Memory B cell (primary cell): ENCODE measurements around the gene NTN1.
A peak's percentile ranks its signal among the peaks of the same experiment; 100 is the strongest.
"Not testable (repeated sequence)": the region's sequence is repeated elsewhere in the genome, so short reads cannot be mapped to it uniquely, and the experiment has no call there.

Source experiments
- ATAC-seq: fragments of 150-1000 bp; cut with Tn5 transposase; 2 replicates; pipeline ENCODE4 v1.10.0; 2021; ENCODE audit warnings: low read depth, mild to moderate bottlenecking, moderate library complexity
- DNase-seq, 2 donors: peaks; one replicate each; pipeline ENCODE4 v3.0.0; 2022; ENCODE audit warnings: low spot score in 2 of 2
- H3K27ac Mint-ChIP-seq: one replicate; pipeline ENCODE4 v1.8.0; 2022; ENCODE audit warnings: mild to moderate bottlenecking, moderate library complexity, mixed read lengths
- H3K27me3 Mint-ChIP-seq: one replicate; pipeline ENCODE4 v1.8.0; 2022; ENCODE audit warnings: mixed read lengths
- H3K36me3 Mint-ChIP-seq: one replicate; pipeline ENCODE4 v1.8.0; 2022; ENCODE audit warnings: mild to moderate bottlenecking, mixed read lengths
- H3K4me1 Mint-ChIP-seq: one replicate; pipeline ENCODE4 v1.8.0; 2022; ENCODE audit warnings: mixed read lengths
- H3K4me3 Mint-ChIP-seq: one replicate; pipeline ENCODE4 v1.8.0; 2022; ENCODE audit warnings: mild to moderate bottlenecking, moderate library complexity, mixed read lengths
- H3K9me3 Mint-ChIP-seq: one replicate; pipeline ENCODE4 v1.8.0; 2022; ENCODE audit warnings: mixed read lengths

The NTN1 gene

DNA sequence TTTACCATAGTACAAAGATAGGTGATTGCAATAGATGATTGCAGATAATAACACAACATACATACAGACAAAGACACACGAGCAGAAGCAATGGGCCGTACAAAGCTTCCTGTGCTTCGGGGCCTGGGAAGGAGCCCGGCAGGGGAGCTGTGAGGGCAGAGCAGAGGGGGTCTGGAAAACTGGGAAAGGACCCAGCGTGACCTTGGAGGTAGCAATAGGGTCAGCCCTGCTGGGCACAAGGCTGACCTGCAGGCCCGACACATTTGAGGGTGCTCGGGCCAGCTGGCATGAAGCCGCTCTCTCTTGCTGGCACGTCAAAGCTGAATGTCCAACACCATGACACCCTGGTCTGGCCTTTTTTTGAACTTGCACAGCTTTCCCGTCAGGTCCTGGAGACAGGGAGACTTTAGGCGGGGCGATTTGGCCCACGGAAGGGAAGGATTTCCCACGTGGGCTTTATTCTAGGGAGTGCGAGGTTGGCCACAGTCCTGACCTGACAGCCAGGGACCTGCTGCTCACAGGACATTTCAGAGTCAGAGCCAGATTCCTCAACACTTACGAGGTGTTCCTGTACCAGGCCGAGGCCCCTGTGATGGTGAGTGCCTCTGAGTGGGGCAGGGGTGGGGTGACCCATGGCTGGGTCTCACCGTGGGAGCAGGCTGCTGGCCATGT is 83.2 kb downstream of the NTN1 start:
- DNase-seq (no peak), ATAC-seq (no peak)
- Mint-ChIP-seq H3K4me1 (peaks cover 3% of the 10 kb centered on the region), H3K27me3 (peaks cover 12% of the 10 kb centered on the region), H3K36me3 (no peaks in the 10 kb centered on the region), H3K27ac (no peak overlapping the region), H3K4me3 (no peak overlapping the region), H3K9me3 (peaks cover 2% of the 10 kb centered on the region)

DNA sequence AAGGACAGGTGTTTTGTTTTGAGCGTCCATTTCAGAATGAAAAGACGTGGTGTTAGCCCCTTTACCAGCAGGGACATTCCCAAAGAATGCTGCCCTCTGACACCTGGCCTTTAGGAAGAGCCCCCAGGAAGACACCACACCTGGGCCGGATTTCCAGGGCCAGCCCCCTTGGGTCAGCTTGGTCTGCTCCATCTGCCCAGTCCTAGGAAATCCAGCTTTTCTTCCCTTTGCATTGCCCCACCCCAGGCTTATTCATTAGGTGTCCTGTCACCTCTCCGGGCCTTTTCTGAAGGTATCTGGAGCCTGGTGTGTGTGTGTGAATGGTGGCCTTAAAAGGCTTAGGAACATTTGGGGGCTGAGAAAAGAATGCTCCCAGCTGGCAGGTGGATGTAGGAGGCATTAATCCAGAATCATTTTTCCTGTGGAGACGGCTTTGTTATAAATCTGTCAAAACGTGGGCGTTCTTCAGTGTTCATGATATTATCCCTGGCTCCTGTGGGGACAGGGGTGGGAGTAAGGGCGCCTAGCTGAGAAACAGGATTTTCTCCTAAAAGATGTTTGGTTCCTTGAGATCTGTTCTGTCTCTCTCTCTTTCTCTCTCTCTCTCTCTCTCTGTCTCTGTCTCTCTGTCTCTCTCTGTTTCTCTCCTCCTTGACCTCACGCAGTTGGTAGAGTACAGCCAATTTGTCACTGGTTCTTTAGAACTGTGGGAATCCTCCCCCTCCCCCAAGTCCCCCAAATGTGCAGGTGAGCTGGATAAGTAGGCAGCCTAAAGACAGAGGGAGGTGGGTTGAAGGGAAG is 84.0 kb downstream of the NTN1 start:
- DNase-seq, result no peak
- ATAC-seq, result no peak
- peaks cover 2% of the 10 kb centered on the region for H3K9me3 Mint-ChIP-seq
- H3K27ac Mint-ChIP-seq, result no peak overlapping the region
- H3K4me1 Mint-ChIP-seq, result peaks cover 3% of the 10 kb centered on the region
- H3K36me3 Mint-ChIP-seq, result no peaks in the 10 kb centered on the region
- no peak overlapping the region for H3K4me3 Mint-ChIP-seq
- peaks cover 16% of the 10 kb centered on the region for H3K27me3 Mint-ChIP-seq

DNA sequence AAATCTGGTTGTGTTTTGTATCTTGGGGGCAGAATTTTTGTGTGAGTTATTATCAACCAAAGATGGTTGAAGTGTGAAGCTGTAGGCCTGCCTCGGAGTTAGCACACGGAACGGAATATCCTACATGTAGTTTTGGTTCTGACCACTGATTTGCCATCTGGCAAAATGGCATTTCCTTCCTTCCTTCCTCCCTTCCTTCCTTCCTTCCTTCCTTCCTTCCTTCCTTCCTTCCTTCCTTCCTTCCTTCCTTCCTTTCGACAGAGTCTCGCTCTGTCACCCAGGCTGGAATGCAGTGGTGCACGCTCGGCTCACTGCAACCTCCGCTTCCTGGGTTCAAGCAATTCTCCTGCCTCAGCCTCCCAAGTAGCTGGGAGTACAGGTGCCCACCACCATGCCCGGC is 85.0 kb downstream of the NTN1 start:
- not testable (repeated sequence) for ATAC-seq, H3K9me3 Mint-ChIP-seq, H3K4me3 Mint-ChIP-seq, H3K27ac Mint-ChIP-seq, H3K4me1 Mint-ChIP-seq, H3K36me3 Mint-ChIP-seq, DNase-seq
- H3K27me3 Mint-ChIP-seq, result peaks cover 14% of the 10 kb centered on the region

DNA sequence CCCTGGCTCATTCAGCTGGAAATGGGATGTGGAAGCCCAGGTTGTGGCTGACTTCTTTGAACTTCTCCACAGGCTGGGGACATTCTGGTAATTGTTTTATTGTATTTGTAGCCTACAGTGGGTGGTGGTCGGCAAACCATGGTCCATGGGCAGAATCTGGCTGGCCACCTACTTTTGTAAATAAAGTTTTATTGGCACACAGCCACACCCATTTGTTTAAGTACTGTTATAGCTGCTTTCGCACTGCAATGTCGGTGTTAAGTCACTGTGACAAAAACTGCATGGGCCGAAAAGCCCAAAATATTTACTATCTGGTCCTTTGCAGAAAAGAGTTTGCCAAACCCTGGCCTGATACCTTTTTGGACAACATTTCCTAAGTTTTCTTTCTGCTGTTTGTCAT is 86.2 kb downstream of the NTN1 start:
- ATAC-seq (no peak), DNase-seq (no peak)
- Mint-ChIP-seq H3K27ac (no peak overlapping the region), H3K4me3 (no peak overlapping the region), H3K27me3 (peaks cover 10% of the 10 kb centered on the region), H3K36me3 (no peaks in the 10 kb centered on the region), H3K9me3 (no peaks in the 10 kb centered on the region), H3K4me1 (no peaks in the 10 kb centered on the region)

DNA sequence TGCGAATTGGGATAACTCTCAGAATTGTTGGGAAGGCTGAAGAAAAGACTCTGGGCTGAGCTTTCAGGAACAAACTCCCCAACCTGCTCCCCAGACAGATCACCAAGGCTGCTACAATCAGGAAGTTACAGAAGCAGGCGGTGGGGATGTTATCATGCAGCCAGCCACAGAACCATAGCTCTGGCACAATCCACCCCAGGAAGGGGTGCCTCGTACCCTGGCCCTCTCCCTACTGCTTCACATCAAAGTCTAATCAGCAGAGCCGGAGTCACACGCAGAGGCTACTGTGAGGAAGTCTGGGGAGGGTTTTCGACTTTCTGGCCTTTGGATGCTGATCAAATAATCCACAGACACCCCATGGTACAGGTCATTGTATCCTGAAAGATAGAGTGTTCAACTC is 86.8 kb downstream of the NTN1 start:
- no peak for DNase-seq
- Mint-ChIP-seq H3K36me3 (no peaks in the 10 kb centered on the region), H3K9me3 (no peaks in the 10 kb centered on the region), H3K27ac (no peak overlapping the region), H3K27me3 (peaks cover 10% of the 10 kb centered on the region), H3K4me3 (no peak overlapping the region), H3K4me1 (no peaks in the 10 kb centered on the region)
- no peak for ATAC-seq

DNA sequence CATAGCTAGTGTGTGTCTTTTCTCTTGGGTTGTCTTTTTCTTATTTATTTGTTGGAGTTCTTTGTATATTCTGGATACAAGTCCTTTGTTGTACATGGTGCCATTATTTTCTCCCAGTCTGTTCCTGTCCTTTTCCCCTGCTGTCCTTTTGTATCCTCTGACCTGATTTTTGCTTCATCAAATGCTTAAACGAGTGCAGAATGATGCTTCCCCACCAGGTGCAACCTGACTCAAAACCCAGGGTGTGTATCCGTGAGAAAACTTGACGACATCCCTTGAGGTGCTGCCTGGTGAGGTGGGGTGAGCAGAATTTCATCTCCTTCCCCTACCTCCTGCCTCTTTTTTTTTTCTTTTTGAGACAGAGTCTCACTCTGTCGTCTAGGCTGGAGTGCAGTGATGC is 88.6 kb downstream of the NTN1 start:
- Mint-ChIP-seq H3K27me3 (peaks cover 15% of the 10 kb centered on the region), H3K36me3 (no peaks in the 10 kb centered on the region), H3K4me3 (no peak overlapping the region), H3K9me3 (no peaks in the 10 kb centered on the region), H3K27ac (no peak overlapping the region), H3K4me1 (no peaks in the 10 kb centered on the region)
- no peak for DNase-seq
- ATAC-seq, result no peak

DNA sequence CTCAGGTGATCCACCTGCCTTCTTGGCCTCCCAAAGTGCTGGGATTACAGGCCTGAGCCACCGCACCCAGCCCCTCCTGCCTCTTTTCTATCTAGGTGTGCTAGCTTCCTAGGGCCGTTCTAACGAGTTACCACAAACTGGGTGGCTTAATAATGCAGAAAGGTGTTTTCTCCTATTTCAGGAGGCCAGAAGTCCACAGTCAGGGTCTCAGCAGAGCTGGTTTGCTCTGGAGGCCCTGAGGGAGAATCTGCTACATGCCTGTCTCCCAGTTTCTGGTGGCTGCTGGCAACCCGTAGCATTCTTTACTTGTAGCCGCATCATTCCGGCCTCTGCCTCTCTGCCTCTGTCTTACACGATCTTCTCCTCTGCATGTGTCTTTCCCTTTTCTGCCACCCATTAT is 89.2 kb downstream of the NTN1 start:
- no peak overlapping the region for H3K27ac Mint-ChIP-seq
- no peaks in the 10 kb centered on the region for H3K4me1 Mint-ChIP-seq
- ATAC-seq (no peak), DNase-seq (no peak)
- peaks cover 14% of the 10 kb centered on the region for H3K27me3 Mint-ChIP-seq
- no peak overlapping the region for H3K4me3 Mint-ChIP-seq
- H3K36me3 Mint-ChIP-seq, result no peaks in the 10 kb centered on the region
- no peaks in the 10 kb centered on the region for H3K9me3 Mint-ChIP-seq

DNA sequence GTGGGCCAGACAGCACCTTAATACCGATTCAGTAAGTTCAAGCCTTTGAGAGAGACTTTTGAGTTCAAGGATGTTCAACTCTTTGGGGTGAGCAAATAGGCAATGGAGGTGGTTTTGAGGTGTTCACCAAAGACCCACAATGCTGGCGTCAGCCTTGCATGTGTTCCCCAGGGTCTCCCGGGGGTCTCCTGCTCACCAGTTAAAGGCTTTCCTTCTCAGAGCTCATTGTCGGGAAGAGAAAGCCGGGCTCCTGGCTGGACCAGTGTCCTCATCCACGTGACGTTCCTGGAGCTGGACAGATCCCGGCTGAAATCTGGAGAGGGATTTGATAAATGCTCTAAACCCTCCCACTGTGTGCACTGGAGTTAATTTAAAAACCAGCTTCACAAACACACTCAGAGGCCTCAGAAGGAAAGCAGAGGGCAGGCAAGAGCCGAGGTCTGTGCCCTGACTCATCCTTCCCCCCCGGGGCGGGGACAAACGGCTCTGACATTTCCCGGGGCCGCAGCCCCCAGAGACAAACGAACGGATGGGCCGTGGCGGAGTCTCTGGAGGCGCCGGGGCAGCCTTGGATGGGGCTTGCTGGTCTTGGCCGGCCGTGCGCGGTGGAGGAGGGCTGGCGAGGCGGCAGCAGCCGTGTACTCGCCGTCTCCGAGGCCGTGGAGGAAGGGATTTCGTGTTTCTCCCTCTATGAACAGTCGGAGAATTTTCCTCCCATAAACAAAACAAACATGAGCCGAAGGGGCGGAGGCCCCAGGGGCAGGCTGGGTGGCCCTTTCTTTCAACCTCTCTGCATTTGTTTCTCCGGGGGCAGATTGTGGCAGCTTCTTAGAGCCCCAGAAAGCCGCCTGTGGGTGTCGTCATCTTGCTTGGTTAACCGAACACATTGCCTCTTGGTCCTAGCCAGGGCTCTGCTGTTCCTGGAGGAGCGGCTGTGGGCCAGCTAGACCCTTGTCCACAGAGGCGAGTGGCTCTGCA is 94.2 kb downstream of the NTN1 start:
- peaks cover 16% of the 10 kb centered on the region for H3K27me3 Mint-ChIP-seq
- H3K27ac Mint-ChIP-seq, result no peak overlapping the region
- peak; percentile 38 for ATAC-seq
- H3K4me1 Mint-ChIP-seq, result no peaks in the 10 kb centered on the region
- H3K4me3 Mint-ChIP-seq, result peak overlapping the region; percentile 41
- H3K36me3 Mint-ChIP-seq, result peaks cover 2% of the 10 kb centered on the region
- DNase-seq, result no peak
- H3K9me3 Mint-ChIP-seq, result no peaks in the 10 kb centered on the region

DNA sequence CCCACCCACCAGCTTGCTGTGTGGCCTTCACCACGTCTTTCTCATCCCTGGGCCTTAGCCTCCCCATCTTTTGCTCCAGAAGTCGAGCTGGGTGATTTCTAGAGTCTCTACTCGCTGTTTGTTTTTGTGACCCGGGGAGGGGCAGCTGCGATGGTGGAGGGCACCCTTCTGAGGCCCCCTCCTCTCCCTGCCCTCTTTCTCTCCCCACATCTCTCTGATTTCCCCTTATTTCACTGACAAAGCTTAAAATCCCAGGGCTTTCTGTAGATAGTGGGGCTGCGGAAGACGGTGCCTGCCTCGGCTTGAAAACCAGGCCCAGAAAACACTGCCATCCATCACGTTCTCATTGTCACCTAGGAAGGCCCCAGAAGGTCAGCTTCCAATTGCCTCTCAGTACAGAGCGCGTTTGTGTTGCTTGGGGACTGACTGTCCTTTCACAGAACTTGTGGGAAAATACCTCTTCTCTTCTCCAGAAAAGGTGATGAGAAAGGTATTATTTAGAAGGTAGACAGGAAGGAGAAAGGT is 95.1 kb downstream of the NTN1 start:
- Mint-ChIP-seq H3K4me1 (no peaks in the 10 kb centered on the region), H3K9me3 (no peaks in the 10 kb centered on the region), H3K27me3 (peaks cover 18% of the 10 kb centered on the region), H3K4me3 (no peak overlapping the region), H3K36me3 (peaks cover 2% of the 10 kb centered on the region), H3K27ac (no peak overlapping the region)
- ATAC-seq (no peak), DNase-seq (no peak)

DNA sequence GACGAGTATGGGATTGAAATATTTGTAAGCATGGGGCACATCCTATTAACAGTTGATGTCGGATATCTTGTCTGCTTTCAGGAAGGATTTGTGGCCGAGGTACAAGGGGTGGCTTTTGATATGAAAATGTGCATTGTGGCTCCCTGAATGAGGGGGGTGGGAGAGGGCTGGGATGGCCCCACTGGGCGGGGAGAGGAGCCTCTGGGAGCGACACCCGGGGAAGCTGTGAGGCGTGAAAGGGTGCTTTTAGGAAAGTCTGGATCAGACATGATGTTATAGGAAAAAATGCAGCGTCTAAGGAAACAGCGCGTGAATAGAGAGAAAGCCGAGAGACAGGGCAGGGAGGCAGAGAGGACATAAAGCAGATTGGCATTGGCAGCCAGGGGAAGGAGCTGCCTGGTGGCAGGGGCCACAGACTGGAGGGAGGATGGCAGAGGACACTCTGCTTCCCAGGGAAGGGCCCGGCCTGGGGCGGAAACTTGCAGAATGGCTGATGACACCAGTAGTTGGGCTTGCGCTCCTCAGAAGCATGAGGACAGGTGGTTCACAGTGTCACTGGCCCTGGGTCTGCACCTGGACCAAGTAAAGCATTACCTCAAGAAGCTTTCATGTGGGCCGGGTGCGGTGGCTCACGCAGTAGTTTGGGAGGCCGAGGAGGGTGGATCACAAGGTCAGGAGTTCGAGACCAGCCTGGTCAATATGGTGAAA is 95.7 kb downstream of the NTN1 start:
- peaks cover 2% of the 10 kb centered on the region for H3K36me3 Mint-ChIP-seq
- no peak overlapping the region for H3K27ac Mint-ChIP-seq
- H3K9me3 Mint-ChIP-seq, result no peaks in the 10 kb centered on the region
- no peak for DNase-seq
- ATAC-seq, result no peak
- H3K4me1 Mint-ChIP-seq, result no peaks in the 10 kb centered on the region
- peaks cover 20% of the 10 kb centered on the region for H3K27me3 Mint-ChIP-seq
- H3K4me3 Mint-ChIP-seq, result no peak overlapping the region

DNA sequence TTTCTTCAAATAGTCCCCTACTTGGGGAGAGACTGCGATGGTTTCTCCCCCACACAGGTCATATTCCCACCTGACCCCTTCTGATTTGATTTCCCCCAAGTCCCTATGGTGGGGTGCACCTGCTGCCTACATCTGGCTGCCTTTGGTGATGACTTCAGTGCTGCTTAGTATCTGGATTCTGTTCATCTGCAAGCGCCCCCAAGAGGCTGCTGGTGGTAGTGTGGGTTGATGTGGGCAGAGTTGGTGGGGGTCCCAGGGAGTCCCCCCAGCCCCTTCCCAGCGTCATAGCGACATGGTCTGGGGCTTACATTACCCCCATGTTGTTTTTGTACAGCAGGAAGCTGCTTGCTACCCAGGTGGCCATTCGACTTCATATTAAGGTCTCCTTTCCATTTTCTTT is 99.2 kb downstream of the NTN1 start:
- H3K27ac Mint-ChIP-seq, result no peak overlapping the region
- H3K4me1 Mint-ChIP-seq, result peaks cover 3% of the 10 kb centered on the region
- no peak for ATAC-seq

DNA sequence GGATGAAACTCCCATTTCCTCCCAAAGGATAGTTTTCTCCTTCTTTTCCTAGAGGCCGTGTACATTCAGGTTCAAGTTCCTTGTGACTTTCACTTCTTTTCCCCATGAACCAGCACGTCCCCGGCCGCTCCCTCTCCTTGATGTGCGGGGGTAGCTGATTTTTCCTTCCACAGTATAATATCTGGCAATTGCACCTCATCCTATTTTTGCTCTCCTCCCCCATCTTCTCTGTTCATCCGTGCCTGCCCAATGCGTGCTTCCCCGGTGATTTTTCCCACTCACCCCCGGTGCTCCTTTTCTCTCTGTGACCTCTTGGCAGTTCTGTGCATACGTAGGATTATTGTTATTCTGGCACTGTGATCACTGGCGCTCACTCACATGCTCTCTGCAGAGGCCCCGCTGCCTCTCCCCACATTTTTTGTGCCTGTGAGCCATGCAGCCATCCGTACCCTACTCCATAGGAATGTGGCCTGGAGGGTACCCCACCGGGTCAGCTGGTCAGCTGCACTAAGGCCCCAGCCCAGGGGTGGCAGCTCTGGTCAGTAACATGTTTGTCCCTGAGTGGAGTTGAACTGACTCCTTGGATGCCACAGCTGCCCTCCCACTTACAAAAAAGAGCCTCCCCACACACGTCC is 100.0 kb downstream of the NTN1 start:
- Mint-ChIP-seq H3K27ac (no peak overlapping the region), H3K9me3 (no peaks in the 10 kb centered on the region), H3K27me3 (peaks cover 22% of the 10 kb centered on the region), H3K4me3 (no peak overlapping the region), H3K4me1 (peaks cover 3% of the 10 kb centered on the region), H3K36me3 (peaks cover 2% of the 10 kb centered on the region)
- no peak for DNase-seq
- ATAC-seq, result no peak

More for the DNA sequence above, 99.2 kb downstream of the NTN1 start:
- H3K9me3 Mint-ChIP-seq, result no peaks in the 10 kb centered on the region
- H3K27me3 Mint-ChIP-seq, result peaks cover 18% of the 10 kb centered on the region
- no peak overlapping the region for H3K4me3 Mint-ChIP-seq
- no peak for DNase-seq
- peaks cover 2% of the 10 kb centered on the region for H3K36me3 Mint-ChIP-seq
